Esophagus (tissue), 2 donors: ENCODE measurements around the gene SMIM3. TPM values are rescaled to one million over a fixed set of nuclear protein-coding genes. Genes with fewer than 3 reads are reported as not detected.
"Not testable (repeated sequence)": the region's sequence is repeated elsewhere in the genome, so short reads cannot be mapped to it uniquely, and the experiment has no call there.

Source experiments
- H3K27ac ChIP-seq, 2 donors: one replicate each; pipeline ENCODE4 v1.5.1; 2013; ENCODE audit warnings: low read depth in 2 of 2, mild to moderate bottlenecking in 2 of 2, inconsistent platforms in 1 of 2, low read length in 1 of 2, moderate library complexity in 1 of 2
- H3K27me3 ChIP-seq, 2 donors: one replicate each; pipeline ENCODE4 v1.6.1; 2013; ENCODE audit warnings: low read length in 2 of 2, control low read depth in 1 of 2, mild to moderate bottlenecking in 1 of 2; ENCODE audit not compliant: insufficient read depth in 2 of 2, control insufficient read depth in 1 of 2
- H3K36me3 ChIP-seq, 2 donors: one replicate each; pipeline ENCODE4 v1.6.1; 2013; ENCODE audit warnings: low read length in 1 of 2; ENCODE audit not compliant: control insufficient read depth in 2 of 2, insufficient read depth in 2 of 2
- H3K4me1 ChIP-seq, 2 donors: one replicate each; pipeline ENCODE4 v1.6.1; 2013; ENCODE audit warnings: low read length in 1 of 2; ENCODE audit not compliant: control insufficient read depth in 2 of 2, insufficient read depth in 2 of 2
- H3K4me3 ChIP-seq, 2 donors: one replicate each; pipeline ENCODE4 v1.5.1; 2013; ENCODE audit warnings: low read length in 2 of 2, mild to moderate bottlenecking in 2 of 2, low read depth in 1 of 2, moderate library complexity in 1 of 2
- H3K9me3 ChIP-seq, 2 donors: one replicate each; pipeline ENCODE4 v1.6.1; 2013; ENCODE audit warnings: mild to moderate bottlenecking in 2 of 2, low read depth in 1 of 2, low read length in 1 of 2, moderate library complexity in 1 of 2; ENCODE audit not compliant: control insufficient read depth in 2 of 2, insufficient read depth in 1 of 2
- WGBS, 2 donors: extraction: QIAGEN DNeasy Blood & Tissue Kit; methylation state at CpG; one replicate each; pipeline ENCODE4 v1.1.7; 2013; 5-methylcytosine and 5-hydroxymethylcytosine counted together
- polyA plus RNA-seq, 2 donors: library from polyadenylated mRNA; stranded (reverse); fragments of 200-250 nt; gene quantifications; one replicate each; pipeline ENCODE4 v1.2.3, GENCODE V29; 2013
- donor health status: healthy with polysubstance abuse.
- donor health status: Bipolar disorder and iron deficiency.

The SMIM3 gene
- polyA plus RNA-seq, 2 donors = 4.5 to 9.6 TPM

GRCh38 chr5:150816946-150817345 is 38.4 kb downstream of the SMIM3 start:
- H3K9me3 ChIP-seq = peaks cover 0 to 3% of the 10 kb centered on the region in 2 donors
- no peaks in the 10 kb centered on the region for H3K36me3 ChIP-seq
- WGBS, 2 donors = 88 to 89% methylated on average over 2 of the region's 2 CpGs
- H3K4me3 ChIP-seq = no peak overlapping the region
- H3K4me1 ChIP-seq = no peaks in the 10 kb centered on the region
- H3K27me3 ChIP-seq = no peaks in the 10 kb centered on the region
- H3K27ac ChIP-seq = no peak overlapping the region

DNA sequence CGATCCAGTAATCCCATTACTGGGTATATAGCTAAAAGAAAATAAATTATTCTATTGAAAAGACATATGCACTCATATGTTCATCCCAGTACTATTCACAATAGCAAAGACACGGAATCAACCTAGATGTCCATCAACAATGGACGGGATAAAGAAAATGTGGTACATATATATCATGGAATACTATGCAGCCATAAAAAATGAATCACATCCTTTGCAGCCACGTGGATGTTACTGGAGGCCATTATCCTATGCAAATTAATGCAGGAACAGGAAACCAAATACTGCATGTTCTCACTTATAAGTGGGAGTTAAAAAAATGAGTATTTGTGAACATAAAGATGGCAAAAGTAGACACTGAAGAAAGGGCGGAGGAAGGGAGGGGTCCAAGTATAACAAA is 51.2 kb downstream of the SMIM3 start:
- WGBS, 2 donors = 77 to 86% methylated on average over 5 of the region's 5 CpGs

DNA sequence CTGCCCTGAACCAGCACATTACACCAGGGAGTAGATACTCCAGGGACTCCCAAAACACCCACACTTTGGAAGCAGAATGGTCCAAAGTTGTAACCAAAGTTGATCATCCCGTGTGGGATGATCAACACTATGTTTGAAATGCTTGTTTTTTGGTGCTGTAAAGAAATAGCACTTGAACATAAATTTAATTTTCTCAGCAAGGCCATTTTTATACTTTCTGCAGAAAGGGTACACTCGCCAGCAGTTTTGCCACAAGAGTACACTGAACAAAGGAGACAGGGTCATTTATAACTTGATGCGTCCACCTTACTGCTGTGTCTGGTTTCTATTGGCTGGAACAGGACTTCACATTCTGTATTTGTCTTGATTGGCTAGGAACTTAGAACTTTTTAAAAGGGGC is 53.3 kb downstream of the SMIM3 start:
- WGBS, 2 donors = 80 to 86% methylated on average over 3 of the region's 3 CpGs
- not testable (repeated sequence) for H3K27me3 ChIP-seq, H3K4me1 ChIP-seq, H3K4me3 ChIP-seq, H3K27ac ChIP-seq, H3K36me3 ChIP-seq, H3K9me3 ChIP-seq

More for the DNA sequence above, 51.2 kb downstream of the SMIM3 start:
- Histone ChIP-seq H3K27me3 (no peaks in the 10 kb centered on the region), H3K4me3 (no peak overlapping the region), H3K4me1 (no peaks in the 10 kb centered on the region), H3K9me3 (no peaks in the 10 kb centered on the region), H3K36me3 (no peaks in the 10 kb centered on the region), H3K27ac (no peak overlapping the region)

- no peaks in the 10 kb centered on the region for H3K27me3 ChIP-seq
- no peaks in the 10 kb centered on the region for H3K4me1 ChIP-seq
- H3K27ac ChIP-seq = no peak overlapping the region
- no peaks in the 10 kb centered on the region for H3K36me3 ChIP-seq
- no peaks in the 10 kb centered on the region for H3K9me3 ChIP-seq
- 54 to 60% methylated on average over 5 of the region's 5 CpGs for WGBS, 2 donors
- no peak overlapping the region for H3K4me3 ChIP-seq
Observed at GRCh38 chr5:150836064-150836463, 57.5 kb downstream of the SMIM3 start.

- Histone ChIP-seq H3K9me3 (no peaks in the 10 kb centered on the region), H3K36me3 (no peaks in the 10 kb centered on the region)
- WGBS, 2 donors = 86 to 92% methylated on average over 3 of the region's 3 CpGs
Observed at GRCh38 chr5:150836703-150837102, 58.1 kb downstream of the SMIM3 start.

GRCh38 chr5:150845185-150845859 is 66.8 kb downstream of the SMIM3 start:
- H3K4me1 ChIP-seq, H3K36me3 ChIP-seq, H3K9me3 ChIP-seq, H3K27ac ChIP-seq, H3K4me3 ChIP-seq, H3K27me3 ChIP-seq: not testable (repeated sequence)
- whole genome bisulfite sequencing, 2 donors = 87 to 94% methylated on average over 27 to 32 of the region's 32 CpGs

More at GRCh38 chr5:150836703-150837102, 58.1 kb downstream of the SMIM3 start:
- no peaks in the 10 kb centered on the region for H3K4me1 ChIP-seq
- no peaks in the 10 kb centered on the region for H3K27me3 ChIP-seq
- H3K4me3 ChIP-seq = no peak overlapping the region
- H3K27ac ChIP-seq = no peak overlapping the region

- H3K4me1 ChIP-seq, H3K27me3 ChIP-seq, H3K9me3 ChIP-seq, H3K36me3 ChIP-seq, H3K4me3 ChIP-seq, H3K27ac ChIP-seq: not testable (repeated sequence)
- 72 to 84% methylated on average over 3 of the region's 3 CpGs for WGBS, 2 donors
Observed at GRCh38 chr5:150846308-150846653, 67.7 kb downstream of the SMIM3 start, which contains the start of gene IRGM. IRGM (plus strand) TSS chr5:150846521; CDS start chr5:150848124, 1,603 bp downstream.

Other genes starting within 250 kb of the SMIM3 start
- gene SYNPO, start 138.1 kb upstream of the SMIM3 start, polyA plus RNA-seq = 1 to 10 TPM; 4.3 to 5.0 TPM
- under 1 TPM; 0.05 to 0.24 TPM for gene MYOZ3, start 117.5 kb upstream of the SMIM3 start, polyA plus RNA-seq
- gene RBM22, start 77.7 kb upstream of the SMIM3 start, polyA plus RNA-seq = 10 to 100 TPM; 16.2 to 18.4 TPM
- gene DCTN4, start 19.7 kb upstream of the SMIM3 start, polyA plus RNA-seq = 10 to 100 TPM; 15.5 to 15.7 TPM
- under 1 TPM in 1 of 2 donors, not detected in 1; 0.05 TPM for gene IRGM, start 67.8 kb downstream of the SMIM3 start, polyA plus RNA-seq
- gene ZNF300, start 126.2 kb downstream of the SMIM3 start, polyA plus RNA-seq = 10 to 100 TPM in 1 of 2 donors, 1 to 10 TPM in 1; 4.0 to 12.6 TPM
- gene GPX3, start 241.8 kb downstream of the SMIM3 start, polyA plus RNA-seq = 100 to 1,000 TPM; 143 to 277 TPM